GM20000 (cell line): ENCODE results near the gene CHST15.

ENCODE experiments used
- DNase-seq: peaks from one replicate; pipeline ENCODE4 v3.0.0; 2012; ENCODE audit warnings: low spot score
- CTCF ChIP-seq: IDR thresholded peaks from 2 replicates; pipeline ENCODE4 v1.5.1; 2012; ENCODE audit warnings: mild to moderate bottlenecking, control low read depth; ENCODE audit errors: extremely low read depth, missing control alignments

Gene CHST15

GRCh38 chr10:124020981-124021815 lies 72.2 kb downstream of the CHST15 start:
- TF ChIP-seq CTCF = no peak
- DNase-seq = no peak

- TF ChIP-seq CTCF = no peak
- no peak for DNase-seq
These were observed 73.3 kb downstream of the CHST15 start for GRCh38 chr10:124019886-124020797.

GRCh38 chr10:124018886-124019525 lies 74.4 kb downstream of the CHST15 start:
- TF ChIP-seq CTCF = no peak
- no peak for DNase-seq

GRCh38 chr10:124017729-124018128 lies 75.7 kb downstream of the CHST15 start:
- DNase-seq = no peak
- TF ChIP-seq CTCF = no peak

- no peak for DNase-seq
- TF ChIP-seq CTCF = no peak
These were observed 76.5 kb downstream of the CHST15 start for GRCh38 chr10:124016804-124017375.

- no peak for DNase-seq
- no peak for TF ChIP-seq CTCF
These were observed 77.4 kb downstream of the CHST15 start for GRCh38 chr10:124015991-124016390.
